Neuronal stem cell (in vitro differentiated cells): ENCODE measurements around the gene TAS1R2.

Source experiments
- DNase-seq: peaks from one replicate; pipeline ENCODE4 v3.0.0-alpha.2; 2013; ENCODE audit warnings: low spot score
- H2AFZ ChIP-seq: one replicate; pipeline ENCODE4 v1.6.1; 2013; ENCODE audit warnings: mild to moderate bottlenecking, low read length, inconsistent platforms
- H2AK5ac ChIP-seq: 2 replicates; pipeline ENCODE4 v1.6.1; 2013; ENCODE audit warnings: low read depth, mild to moderate bottlenecking, inconsistent platforms, low read length, moderate library complexity, mixed read lengths
- H2BK120ac ChIP-seq: 2 replicates; pipeline ENCODE4 v1.6.1; 2013; ENCODE audit warnings: low read depth, mild to moderate bottlenecking, inconsistent platforms, low read length, moderate library complexity, mixed read lengths
- H2BK12ac ChIP-seq: one replicate; pipeline ENCODE4 v1.6.1; 2013; ENCODE audit warnings: low read length, inconsistent platforms
- H2BK15ac ChIP-seq: 2 replicates; pipeline ENCODE4 v1.6.1; 2013; ENCODE audit warnings: mild to moderate bottlenecking, low read length, inconsistent platforms, mixed read lengths
- H2BK5ac ChIP-seq: one replicate; pipeline ENCODE4 v1.6.1; 2013; ENCODE audit warnings: inconsistent platforms, mild to moderate bottlenecking, low read length, moderate library complexity
- H3K14ac ChIP-seq: one replicate; pipeline ENCODE4 v1.6.1; 2013; ENCODE audit warnings: low read length, inconsistent platforms
- H3K18ac ChIP-seq: 2 replicates; pipeline ENCODE4 v1.6.1; 2013; ENCODE audit warnings: low read length, inconsistent platforms
- H3K23ac ChIP-seq: 2 replicates; pipeline ENCODE4 v1.6.1; 2013; ENCODE audit warnings: low read depth, mild to moderate bottlenecking, mixed read lengths, low read length, inconsistent platforms; ENCODE audit not compliant: poor library complexity
- H3K27ac ChIP-seq: replicated peaks from 3 replicates; pipeline ENCODE4 v1.5.1; 2013; ENCODE audit warnings: low read length, inconsistent platforms
- H3K27me3 ChIP-seq, 3 experiments: 2 replicates each; pipeline ENCODE4 v1.6.1; 2013; ENCODE audit warnings: low read length in 3 of 3, mild to moderate bottlenecking in 2 of 3, inconsistent platforms in 1 of 3, low read depth in 1 of 3, mixed read lengths in 1 of 3, moderate library complexity in 1 of 3; ENCODE audit not compliant: control insufficient read depth in 3 of 3, insufficient read depth in 3 of 3
- H3K36me3 ChIP-seq, 2 donors: replicated peaks in 1 of 2; 2 replicates each; pipeline ENCODE4 v1.6.1; 2013; ENCODE audit warnings: low read length in 2 of 2; ENCODE audit not compliant: control insufficient read depth in 2 of 2, insufficient read depth in 2 of 2
- H3K4ac ChIP-seq: 2 replicates; pipeline ENCODE4 v1.6.1; 2013; ENCODE audit warnings: inconsistent platforms, mild to moderate bottlenecking, low read length, moderate library complexity
- H3K4me1 ChIP-seq, 2 donors: 1 replicate in 1 of 2; 2 replicates in 1 of 2; pipeline ENCODE4 v1.6.1; 2013; ENCODE audit warnings: low read length in 2 of 2, low read depth in 1 of 2; ENCODE audit not compliant: control insufficient read depth in 2 of 2, insufficient read depth in 1 of 2
- H3K4me2 ChIP-seq: one replicate; pipeline ENCODE4 v1.6.1; 2013; ENCODE audit warnings: mild to moderate bottlenecking, low read length, inconsistent platforms; ENCODE audit not compliant: insufficient read depth, poor library complexity, severe bottlenecking
- H3K4me3 ChIP-seq, 2 donors: 2 replicates each; pipeline ENCODE4 v1.5.1; 2013; ENCODE audit warnings: low read length in 2 of 2, mild to moderate bottlenecking in 2 of 2, inconsistent platforms in 1 of 2, moderate library complexity in 1 of 2
- H3K79me1 ChIP-seq: one replicate; pipeline ENCODE4 v1.6.1; 2013; ENCODE audit warnings: low read depth, mild to moderate bottlenecking, inconsistent platforms, low read length, moderate library complexity
- H3K9ac ChIP-seq: one replicate; pipeline ENCODE4 v1.6.1; 2013; ENCODE audit warnings: mild to moderate bottlenecking, low read depth, low read length, inconsistent platforms; ENCODE audit not compliant: poor library complexity
- H3K9me3 ChIP-seq, 2 donors: replicated peaks in 1 of 2; 2 replicates each; pipeline versions ENCODE3 to v1.6.1; 2013; ENCODE audit warnings: low read length in 2 of 2, mild to moderate bottlenecking in 2 of 2, inconsistent platforms in 1 of 2, low read depth in 1 of 2, mixed read lengths in 1 of 2, moderate library complexity in 1 of 2; ENCODE audit not compliant: control insufficient read depth in 2 of 2, insufficient read depth in 1 of 2
- H4K8ac ChIP-seq: one replicate; pipeline ENCODE4 v1.6.1; 2013; ENCODE audit warnings: low read depth, mild to moderate bottlenecking, inconsistent platforms, low read length, moderate library complexity
- H4K91ac ChIP-seq: one replicate; pipeline ENCODE4 v1.6.1; 2013; ENCODE audit warnings: low read length, low read depth, mild to moderate bottlenecking, inconsistent platforms; ENCODE audit not compliant: poor library complexity
- WGBS, 2 donors: extraction: QIAGEN DNeasy Blood & Tissue Kit; methylation state at CpG; one replicate each; pipeline ENCODE4 v1.1.7; 2013; ENCODE audit warnings: missing lambda C conversion rate in 2 of 2, mixed read lengths in 1 of 2; ENCODE audit not compliant: insufficient read length in 2 of 2, insufficient replicate concordance in 1 of 2; ENCODE audit errors: extremely low coverage in 2 of 2; 5-methylcytosine and 5-hydroxymethylcytosine counted together

TAS1R2 gene

DNA sequence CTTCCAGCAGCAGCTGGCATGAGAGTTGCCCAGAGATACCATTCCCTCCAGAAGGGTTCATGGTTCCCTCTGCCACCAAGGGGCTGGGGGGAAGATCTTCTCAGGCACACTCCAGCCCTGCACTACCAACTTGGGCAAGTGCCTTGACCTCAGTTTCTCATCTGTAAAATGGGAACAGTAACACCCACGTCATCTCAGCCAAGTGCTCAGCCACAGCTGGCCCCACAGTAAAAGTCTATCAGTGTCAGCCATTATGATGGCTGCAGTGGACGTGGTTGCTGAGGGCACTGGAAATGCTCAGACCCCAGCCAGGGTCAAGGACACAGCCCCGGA, 16.3 kb upstream of the TAS1R2 start:
- H3K23ac ChIP-seq: no peak overlapping the region
- peaks cover 3% of the 10 kb centered on the region for H3K79me1 ChIP-seq
- no peak overlapping the region for H2AK5ac ChIP-seq
- no peak overlapping the region for H2AFZ ChIP-seq
- no peak overlapping the region for H3K9ac ChIP-seq
- H3K4me3 ChIP-seq: no peak overlapping the region
- H3K27me3 ChIP-seq: no peaks in the 10 kb centered on the region
- no peak overlapping the region for H2BK120ac ChIP-seq
- DNase-seq: no peak
- H3K4me1 ChIP-seq: no peaks in the 10 kb centered on the region
- H2BK15ac ChIP-seq: no peak overlapping the region
- no peak overlapping the region for H2BK12ac ChIP-seq
- H3K4ac ChIP-seq: no peak overlapping the region
- no peak overlapping the region for H3K4me2 ChIP-seq
- no peak overlapping the region for H2BK5ac ChIP-seq
- peaks cover 0 to 6% of the 10 kb centered on the region in 2 donors for H3K36me3 ChIP-seq
- no CpG with 5 or more reads among the region's 3 CpGs for whole genome bisulfite sequencing, 2 donors
- no peaks in the 10 kb centered on the region for H3K9me3 ChIP-seq
- H3K18ac ChIP-seq: no peak overlapping the region
- no peak overlapping the region for H3K14ac ChIP-seq
- no peak overlapping the region for H4K91ac ChIP-seq
- H4K8ac ChIP-seq: no peak overlapping the region
- no peak overlapping the region for H3K27ac ChIP-seq

- Histone ChIP-seq H2BK5ac (no peak overlapping the region), H3K4ac (no peak overlapping the region), H3K36me3 (peaks cover 0 to 6% of the 10 kb centered on the region in 2 donors), H2AK5ac (no peak overlapping the region), H2AFZ (peak overlapping the region; percentile 62), H3K4me3 (no peak overlapping the region), H2BK120ac (no peak overlapping the region), H3K18ac (peak overlapping the region; percentile 63), H3K9me3 (no peaks in the 10 kb centered on the region), H3K9ac (no peak overlapping the region), H3K23ac (no peak overlapping the region), H2BK15ac (no peak overlapping the region), H4K91ac (no peak overlapping the region), H2BK12ac (no peak overlapping the region), H4K8ac (no peak overlapping the region), H3K4me2 (no peak overlapping the region), H3K27me3 (no peaks in the 10 kb centered on the region), H3K79me1 (peaks cover 3% of the 10 kb centered on the region), H3K27ac (no peak overlapping the region), H3K14ac (no peak overlapping the region), H3K4me1 (no peaks in the 10 kb centered on the region)
- DNase-seq: peak; percentile 81
- no CpG with 5 or more reads among the region's 20 CpGs for WGBS, 2 donors
Observed at GRCh38 chr1:18875107-18875795, 15.8 kb upstream of the TAS1R2 start.

DNA sequence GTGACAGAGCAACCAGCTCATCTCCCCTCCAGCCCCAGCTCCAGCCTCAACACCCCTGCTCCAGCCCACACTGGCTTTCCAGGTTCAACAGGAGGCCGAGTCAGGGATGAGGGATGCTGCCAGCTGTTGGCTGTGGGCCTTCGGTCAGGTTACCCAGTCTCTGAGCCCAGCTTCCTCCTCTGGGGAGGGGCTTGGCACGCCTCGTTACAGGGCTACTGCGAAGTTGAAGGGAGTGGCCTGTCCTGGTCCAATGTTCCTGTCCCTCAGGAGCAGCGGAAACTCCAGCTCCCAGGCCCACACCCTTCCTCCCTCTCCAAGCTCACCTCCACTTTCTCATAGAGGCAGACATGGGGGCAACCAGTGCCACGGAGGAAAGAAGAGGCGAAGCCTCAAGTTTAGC, 15.1 kb upstream of the TAS1R2 start:
- H4K8ac ChIP-seq: no peak overlapping the region
- H2BK15ac ChIP-seq: no peak overlapping the region
- H3K18ac ChIP-seq: no peak overlapping the region
- no peak overlapping the region for H3K4me3 ChIP-seq
- H2AFZ ChIP-seq: no peak overlapping the region
- H3K36me3 ChIP-seq: peaks cover 0 to 6% of the 10 kb centered on the region in 2 donors
- no peak overlapping the region for H2BK12ac ChIP-seq
- no CpG with 5 or more reads among the region's 8 CpGs for WGBS, 2 donors
- H3K9me3 ChIP-seq: no peaks in the 10 kb centered on the region
- no peak overlapping the region for H3K4ac ChIP-seq
- H3K4me2 ChIP-seq: no peak overlapping the region
- H3K4me1 ChIP-seq: no peaks in the 10 kb centered on the region
- H3K23ac ChIP-seq: no peak overlapping the region
- H3K27ac ChIP-seq: no peak overlapping the region
- H2AK5ac ChIP-seq: peak overlapping the region; percentile 11
- no peak overlapping the region for H4K91ac ChIP-seq
- H3K14ac ChIP-seq: no peak overlapping the region
- no peaks in the 10 kb centered on the region for H3K27me3 ChIP-seq
- peaks cover 3% of the 10 kb centered on the region for H3K79me1 ChIP-seq
- no peak overlapping the region for H2BK120ac ChIP-seq
- no peak overlapping the region for H3K9ac ChIP-seq
- DNase-seq: no peak
- H2BK5ac ChIP-seq: no peak overlapping the region

GRCh38 chr1:18874036-18874435, 14.6 kb upstream of the TAS1R2 start:
- H3K27me3 ChIP-seq: no peaks in the 10 kb centered on the region
- no peak overlapping the region for H3K23ac ChIP-seq
- peaks cover 0 to 6% of the 10 kb centered on the region in 2 donors for H3K36me3 ChIP-seq
- no peak overlapping the region for H4K8ac ChIP-seq
- H3K18ac ChIP-seq: no peak overlapping the region
- no peak overlapping the region for H2BK5ac ChIP-seq
- no peak overlapping the region for H3K14ac ChIP-seq
- no peak overlapping the region for H3K4me2 ChIP-seq
- H3K9me3 ChIP-seq: no peaks in the 10 kb centered on the region
- no peak overlapping the region for H2AFZ ChIP-seq
- peaks cover under 1% of the 10 kb centered on the region for H3K79me1 ChIP-seq
- no peak overlapping the region for H3K4ac ChIP-seq
- DNase-seq: no peak
- H3K4me3 ChIP-seq: no peak overlapping the region
- no peak overlapping the region for H4K91ac ChIP-seq
- H2BK12ac ChIP-seq: no peak overlapping the region
- no peak overlapping the region for H2BK120ac ChIP-seq
- H3K27ac ChIP-seq: no peak overlapping the region
- no peak overlapping the region for H2AK5ac ChIP-seq
- WGBS, 2 donors: no CpG with 5 or more reads among the region's 6 CpGs
- H3K4me1 ChIP-seq: no peaks in the 10 kb centered on the region
- no peak overlapping the region for H2BK15ac ChIP-seq
- no peak overlapping the region for H3K9ac ChIP-seq
